Inferior parietal cortex (tissue), 1 donor: Measurements from ENCODE around the gene HSD3B1.
A peak's percentile ranks its signal among the peaks of the same experiment; 100 is the strongest.

ENCODE experiments used
- DNase-seq: peaks from one replicate; pipeline ENCODE4 v3.0.0-alpha.2; 2016; ENCODE audit errors: extremely low spot score

Gene HSD3B1

DNA sequence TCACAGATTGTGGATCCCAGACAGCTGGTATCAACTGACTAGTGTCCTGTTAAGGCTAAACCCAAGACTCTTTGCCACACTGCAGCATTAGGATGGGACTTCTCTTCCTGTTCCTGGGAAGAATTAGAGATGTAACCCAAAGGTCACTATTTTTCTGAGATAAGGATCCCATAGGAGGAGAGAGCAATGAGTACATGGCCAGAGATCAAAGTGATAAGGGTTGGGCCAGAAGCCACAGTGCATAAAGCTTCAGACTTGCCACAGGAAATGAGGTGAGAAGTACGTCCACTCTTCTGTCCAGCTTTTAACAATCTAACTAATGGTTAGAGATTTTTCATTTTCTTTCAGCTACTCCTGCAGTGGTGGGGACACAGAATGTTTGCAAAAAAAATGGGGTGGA lies at the start of gene HSD3B1:
Gene HSD3B1 (plus strand): TSS at position 270 of the 400 bp plus-strand sequence. CDS start 267 bp downstream, outside the sequence.
- no peak for DNase-seq

DNA sequence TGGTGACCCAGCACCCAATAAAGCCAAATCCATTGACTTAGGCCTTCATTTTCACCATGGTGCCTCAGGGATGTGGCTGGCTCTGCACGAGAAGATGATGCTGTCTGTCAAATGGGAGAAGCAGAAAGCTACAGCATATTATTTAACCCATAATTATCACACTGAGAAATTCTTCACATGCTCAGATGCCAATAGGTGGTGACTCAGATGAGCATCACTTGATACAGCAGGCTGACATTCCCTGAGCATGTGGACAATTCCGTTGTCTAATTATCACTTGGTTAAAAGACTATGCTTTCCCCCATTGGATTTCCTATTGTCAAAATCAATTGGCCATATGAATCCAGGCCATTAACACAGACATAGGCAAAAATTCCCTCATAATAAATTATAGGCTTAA lies 44.0 kb upstream of the HSD3B1 start:
- no peak for DNase-seq

GRCh38 chr1:119463569-119463968 lies 43.4 kb upstream of the HSD3B1 start:
- no peak for DNase-seq

- DNase-seq: no peak
These were observed 40.6 kb upstream of the HSD3B1 start for GRCh38 chr1:119466445-119466844.

- DNase-seq: no peak
These were observed 39.8 kb upstream of the HSD3B1 start for GRCh38 chr1:119467219-119467618.

DNA sequence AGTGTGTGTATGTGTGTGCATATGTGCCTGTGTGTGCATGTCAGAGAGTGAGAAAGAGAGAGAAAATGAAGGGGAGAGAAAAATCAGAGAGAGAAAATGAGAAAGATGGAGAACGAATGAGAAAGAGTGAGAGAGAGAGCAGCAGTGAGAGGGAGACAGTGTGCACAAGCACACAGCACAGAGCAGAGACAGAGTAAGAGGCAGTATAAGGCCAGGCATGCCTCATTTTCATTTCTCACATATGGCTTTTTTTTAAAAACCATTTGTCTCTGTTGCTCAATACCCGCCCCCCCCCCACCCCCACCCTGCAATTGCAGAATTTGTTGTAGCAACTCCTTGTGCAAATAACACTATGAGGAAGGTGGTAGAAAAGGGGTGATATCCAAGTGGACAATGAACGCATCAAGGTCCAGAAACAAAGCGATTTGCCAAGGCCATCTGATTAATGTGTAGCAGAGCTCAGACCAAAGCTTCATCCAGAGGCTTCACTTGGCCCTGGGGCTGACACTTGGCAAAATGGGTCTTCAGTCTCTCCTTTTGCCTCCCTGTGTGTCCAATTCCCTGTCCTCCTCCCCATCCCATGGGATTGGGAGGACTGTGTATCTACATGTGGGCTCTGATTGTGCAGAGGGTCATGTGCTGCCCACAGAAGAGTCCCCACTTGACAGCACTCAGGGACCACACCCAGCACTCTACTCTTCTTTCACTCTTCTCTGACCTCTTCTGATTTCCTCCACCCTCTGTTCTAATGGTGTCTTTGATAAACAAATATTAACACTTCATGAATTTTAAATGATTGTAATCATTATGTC lies 38.9 kb upstream of the HSD3B1 start:
- no peak for DNase-seq

DNA sequence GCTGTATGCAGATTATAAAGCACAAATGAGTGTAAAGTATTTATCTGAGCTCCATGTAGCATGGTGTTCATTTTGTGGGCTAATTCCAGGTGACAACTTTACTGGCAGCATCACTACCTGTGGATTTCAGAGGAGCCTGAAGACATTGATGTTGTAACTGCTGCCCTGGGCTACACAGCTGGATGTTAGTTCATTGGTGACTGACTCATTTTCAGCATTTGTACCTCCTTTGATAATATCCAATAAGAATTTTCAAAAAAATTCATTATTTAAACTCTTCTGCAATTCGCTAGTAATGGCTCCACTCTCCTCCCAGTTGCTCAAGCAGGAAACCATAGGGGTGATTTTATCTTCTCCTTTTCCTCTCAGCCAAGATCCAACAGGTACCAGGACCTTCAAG lies 37.3 kb upstream of the HSD3B1 start:
- no peak for DNase-seq

GRCh38 chr1:119470377-119470776 lies 36.6 kb upstream of the HSD3B1 start:
- DNase-seq: no peak

GRCh38 chr1:119470958-119471357 lies 36.1 kb upstream of the HSD3B1 start:
- no peak for DNase-seq

- no peak for DNase-seq
These were observed 35.4 kb upstream of the HSD3B1 start for GRCh38 chr1:119471566-119471965.

GRCh38 chr1:119472080-119472818 lies 34.8 kb upstream of the HSD3B1 start:
- DNase-seq: no peak

DNA sequence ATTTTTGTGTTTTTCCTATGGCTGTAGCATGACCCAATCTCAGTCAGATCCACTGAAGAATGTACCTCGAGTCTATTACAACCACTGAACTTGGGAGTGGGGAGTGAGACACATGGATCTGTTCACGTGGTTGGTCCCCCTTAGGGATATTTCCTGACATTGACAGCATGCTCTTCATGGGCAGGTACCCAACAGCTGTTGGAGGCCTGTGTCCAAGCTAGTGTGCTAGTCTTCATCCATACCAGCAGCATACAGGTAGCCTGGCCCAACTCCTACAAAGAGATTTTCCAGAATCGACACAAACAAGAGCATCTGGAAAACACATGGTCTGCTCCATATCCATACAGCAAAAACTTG lies 34.2 kb upstream of the HSD3B1 start:
- no peak for DNase-seq

DNA sequence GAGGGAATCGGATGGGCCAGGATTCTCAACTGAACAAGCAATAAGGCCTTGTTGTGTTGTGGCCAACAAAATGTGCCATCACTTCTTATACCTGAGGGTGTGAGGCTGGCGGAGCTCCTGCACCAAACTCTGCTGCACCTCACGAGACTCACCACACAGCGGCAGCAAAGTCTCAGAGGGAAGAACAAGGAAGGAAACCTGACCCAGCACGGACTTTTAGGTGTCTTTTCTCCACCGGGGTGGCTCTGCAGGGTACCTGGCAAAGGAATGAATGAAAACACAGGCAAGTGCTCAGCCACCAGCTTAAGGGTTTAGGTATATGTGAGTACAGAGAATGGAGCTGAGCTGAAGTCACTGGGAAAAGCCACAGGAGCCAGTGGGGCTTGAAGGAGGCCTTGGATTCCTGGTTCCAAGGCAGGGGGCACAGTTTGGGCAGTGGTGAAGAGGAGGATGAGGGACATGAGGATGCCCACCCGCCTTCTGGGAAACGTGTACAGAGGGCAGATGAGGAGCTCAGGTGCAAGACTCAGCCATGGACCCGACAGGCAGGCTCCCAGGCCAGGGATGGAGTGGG lies 31.1 kb upstream of the HSD3B1 start:
- DNase-seq: peak; percentile 42

DNA sequence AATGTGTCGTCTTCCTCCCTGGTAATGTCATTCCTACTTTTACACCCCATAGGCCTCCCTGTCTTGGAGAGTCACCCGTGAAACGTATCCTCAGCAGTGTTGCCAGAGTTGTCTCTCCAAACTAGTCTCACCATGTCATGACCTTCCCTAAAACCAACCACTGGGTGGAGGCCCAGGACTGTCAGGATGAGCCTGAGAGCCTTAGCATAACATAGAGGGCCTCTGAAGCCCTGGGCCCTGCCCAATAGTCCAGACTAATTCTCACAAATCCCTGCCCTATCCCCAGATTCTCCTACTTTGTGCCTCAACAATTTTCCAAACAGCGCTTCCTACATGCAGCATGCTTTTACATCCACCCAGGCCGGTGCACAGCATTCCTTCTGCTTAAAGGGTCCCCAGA lies 29.3 kb upstream of the HSD3B1 start:
- no peak for DNase-seq

DNA sequence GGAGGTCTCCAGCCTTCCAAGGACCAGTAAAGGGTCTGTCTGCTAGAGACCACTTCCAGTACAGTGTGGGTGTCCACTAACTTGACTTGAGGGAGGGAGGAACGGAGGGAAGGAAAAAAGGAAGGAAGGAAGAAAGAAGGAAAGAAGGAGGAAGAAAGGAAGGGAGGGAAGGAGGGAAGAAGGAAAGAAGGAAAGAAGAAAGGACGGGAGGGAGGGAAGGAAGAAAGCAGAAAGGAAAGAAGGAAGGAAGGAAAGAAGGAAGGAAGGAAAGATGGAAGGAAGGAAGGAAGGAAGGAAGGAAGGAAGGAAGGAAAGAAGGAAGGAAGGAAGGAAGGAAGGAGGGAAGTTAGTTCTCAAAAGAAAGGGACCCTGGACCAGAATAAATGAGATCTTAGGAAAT lies 26.8 kb upstream of the HSD3B1 start:
- DNase-seq: no peak

DNA sequence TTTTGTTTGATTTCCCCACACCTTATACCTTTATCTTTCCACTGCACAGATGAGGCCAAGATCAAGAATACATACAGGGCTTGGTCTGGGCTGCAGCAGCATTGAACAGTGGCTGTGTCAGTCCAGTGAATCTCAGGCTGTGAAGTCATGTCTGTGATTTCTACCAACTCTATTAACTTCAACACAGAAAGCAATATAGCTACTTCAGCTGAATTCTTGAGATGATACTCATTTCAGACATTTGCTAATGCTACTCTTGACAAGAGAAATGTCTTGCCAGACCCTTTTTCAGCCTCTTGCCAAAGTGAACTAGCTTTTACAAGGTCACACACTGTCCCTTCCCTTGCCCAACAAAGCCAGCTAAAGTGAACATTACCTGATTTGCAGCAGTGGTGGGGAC lies 25.1 kb upstream of the HSD3B1 start:
- DNase-seq: no peak

DNA sequence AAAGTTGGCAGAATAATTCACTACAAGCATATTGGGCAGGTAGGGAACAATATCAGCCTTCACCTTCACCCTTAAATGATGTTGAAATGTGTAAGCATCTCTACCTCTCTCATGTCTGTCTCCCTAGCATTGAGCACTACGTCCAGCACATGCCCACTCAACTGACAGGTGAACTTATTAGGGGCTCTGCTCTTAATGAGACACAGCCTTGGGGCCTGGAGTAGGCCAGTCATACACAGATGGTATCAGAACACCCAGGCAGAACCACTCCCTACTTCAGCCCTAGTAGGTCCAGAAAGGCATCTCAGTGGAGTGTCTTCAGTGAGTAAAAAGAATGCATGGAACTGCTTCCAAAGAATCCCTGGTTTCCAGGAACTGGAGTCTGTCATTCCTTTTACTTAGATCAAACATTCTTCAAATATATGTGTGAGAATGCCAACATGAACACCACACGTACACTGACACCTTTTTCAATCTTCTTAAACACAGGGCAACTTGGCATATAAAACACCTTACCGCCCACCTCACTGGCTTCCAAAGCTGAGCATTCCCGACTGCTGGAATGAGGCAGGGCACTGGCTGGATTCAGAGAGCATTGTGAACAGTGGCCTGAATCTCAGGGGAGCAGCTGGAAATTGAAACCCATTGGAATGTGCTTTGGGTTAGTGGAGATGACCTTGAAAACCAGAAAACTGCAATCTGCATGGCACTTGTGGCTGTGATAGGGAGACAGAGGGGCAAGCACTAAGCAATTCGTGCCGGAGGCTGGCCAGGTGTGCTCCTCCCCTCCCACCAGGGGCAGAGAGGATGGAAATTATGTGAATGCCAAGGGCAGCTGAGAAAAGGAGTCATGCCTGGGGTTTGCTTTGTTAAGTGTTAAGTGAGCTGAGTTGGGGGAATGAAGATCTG lies 24.2 kb upstream of the HSD3B1 start:
- no peak for DNase-seq

DNA sequence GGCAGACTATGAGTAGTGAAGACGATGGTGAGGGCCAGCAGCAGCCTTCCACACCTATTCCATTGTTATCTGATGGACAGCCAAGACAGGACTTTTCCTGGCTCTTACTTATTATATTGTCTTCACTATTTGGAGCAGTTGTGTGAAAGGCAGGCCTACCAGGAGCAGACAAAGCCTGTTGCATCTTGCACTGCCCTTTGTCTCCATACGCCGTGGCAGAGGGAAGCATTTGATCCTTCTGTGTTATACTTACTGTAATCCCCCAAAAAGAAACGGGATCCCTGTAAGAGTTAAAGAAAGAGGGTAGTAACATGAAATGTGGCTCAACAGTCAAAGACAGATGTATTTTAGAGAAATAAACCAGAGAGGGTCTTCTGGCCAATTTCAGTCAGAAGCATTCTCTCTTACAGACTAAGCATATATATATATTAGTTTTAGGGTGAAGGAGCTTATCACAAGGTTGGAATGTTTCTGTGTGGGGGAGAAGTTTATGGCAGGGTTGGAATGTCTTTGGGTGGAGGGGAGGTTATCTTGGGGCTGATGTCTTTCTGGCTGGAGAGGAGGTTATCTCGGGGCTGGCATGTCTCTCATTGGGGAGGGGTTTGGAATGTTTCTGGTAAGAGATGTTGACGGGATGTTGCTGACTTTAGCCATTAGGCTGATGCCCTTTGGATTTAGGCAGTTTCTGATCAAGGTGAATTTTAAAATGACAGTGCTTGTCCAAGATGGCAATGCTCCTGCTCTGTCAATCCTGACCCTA lies 23.4 kb upstream of the HSD3B1 start:
- DNase-seq: no peak

DNA sequence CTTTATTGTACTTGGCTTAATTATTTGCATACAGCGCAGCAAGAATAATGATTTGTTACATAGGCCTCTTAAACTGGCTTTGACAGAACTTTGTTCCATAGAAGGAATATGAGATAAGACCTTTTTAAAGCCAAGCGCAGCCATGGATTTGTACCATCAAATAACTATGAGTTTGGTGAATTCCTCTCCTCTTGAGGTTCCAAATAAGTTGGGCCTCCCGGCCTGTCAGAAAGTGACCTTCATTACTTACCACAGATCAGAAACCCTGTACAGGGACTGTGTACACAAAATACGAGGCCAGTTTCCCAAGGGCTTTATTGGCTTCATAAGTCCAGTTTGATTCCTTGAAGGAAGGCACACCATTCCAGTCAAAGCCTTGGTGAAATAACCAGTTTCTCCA lies 21.8 kb upstream of the HSD3B1 start:
- DNase-seq: no peak

GRCh38 chr1:119488216-119488615 lies 18.8 kb upstream of the HSD3B1 start:
- DNase-seq: peak; percentile 24

GRCh38 chr1:119489201-119489600 lies 17.8 kb upstream of the HSD3B1 start:
- no peak for DNase-seq
